ENCODE data around the gene IGSF8. TPM values are rescaled to one million over a fixed set of nuclear protein-coding genes. Genes with fewer than 3 reads are reported as not detected.

The IGSF8 gene
- total RNA-seq, 1 experiment from 2014 or later = 15.8 TPM

- H3K79me2 ChIP-seq (ENCODE audit: low read length) = peaks cover 26% of the 10 kb centered on the region
- peaks cover 35% of the 10 kb centered on the region for H3K4me1 ChIP-seq (ENCODE audit: low read length)
- H3K9me2 ChIP-seq (replicated peaks; ENCODE audit: insufficient read depth, low read length) = no peaks in the 10 kb centered on the region
- H2AFZ ChIP-seq (ENCODE audit: low read length) = no peak overlapping the region
- no peaks in the 10 kb centered on the region for H3K27me3 ChIP-seq (ENCODE audit: low read length)
- no peaks in the 10 kb centered on the region for H3K36me3 ChIP-seq (ENCODE audit: insufficient read depth, low read length)
- H3K4me3 ChIP-seq (ENCODE audit: low read length) = peak overlapping the region; percentile 96
- peak overlapping the region; percentile 82 for H3K4me2 ChIP-seq (ENCODE audit: low read depth, low read length, poor library complexity, severe bottlenecking)
- no peak overlapping the region; the same call in 1 of the 2 replicates for H3K27ac ChIP-seq (ENCODE audit: low read length)
- DNase-seq = peak; percentile 51
- H3K9ac ChIP-seq (ENCODE audit: low read length) = peak overlapping the region; percentile 96
- H3K9me3 ChIP-seq (ENCODE audit: low read length) = no peaks in the 10 kb centered on the region
- 0 out of 2 replicates have a peak, but pooled peaks cover 3% of the 10 kb centered on the region for H4K20me1 ChIP-seq (ENCODE audit: insufficient read depth, low read depth, low read length)
These were observed 1.1 kb downstream of the IGSF8 start for GRCh38 chr1:160097151-160097910.

- Histone ChIP-seq H3K27ac (ENCODE audit: low read length) (peak overlapping the region; percentile 27), H2AFZ (ENCODE audit: low read length) (no peak overlapping the region), H4K20me1 (ENCODE audit: insufficient read depth, low read depth, low read length) (0 out of 2 replicates have a peak, but pooled peaks cover 3% of the 10 kb centered on the region), H3K4me3 (ENCODE audit: low read length) (peak overlapping the region; percentile 96; the same call in 1 of the 2 replicates), H3K36me3 (ENCODE audit: insufficient read depth, low read length) (no peaks in the 10 kb centered on the region), H3K9me2 (replicated peaks; ENCODE audit: insufficient read depth, low read length) (no peaks in the 10 kb centered on the region), H3K9ac (ENCODE audit: low read length) (peak overlapping the region; percentile 96), H3K27me3 (ENCODE audit: low read length) (no peaks in the 10 kb centered on the region), H3K4me1 (ENCODE audit: low read length) (peaks cover 34% of the 10 kb centered on the region), H3K9me3 (ENCODE audit: low read length) (no peaks in the 10 kb centered on the region), H3K79me2 (ENCODE audit: low read length) (peaks cover 26% of the 10 kb centered on the region), H3K4me2 (ENCODE audit: low read depth, low read length, poor library complexity, severe bottlenecking) (peak overlapping the region; percentile 82)
- no peak for DNase-seq
These were observed 1.9 kb downstream of the IGSF8 start for GRCh38 chr1:160096274-160097116.

GRCh38 chr1:160095382-160096105 is 2.9 kb downstream of the IGSF8 start:
- Histone ChIP-seq H3K36me3 (ENCODE audit: insufficient read depth, low read length) (no peaks in the 10 kb centered on the region), H3K9me2 (replicated peaks; ENCODE audit: insufficient read depth, low read length) (no peaks in the 10 kb centered on the region), H4K20me1 (ENCODE audit: insufficient read depth, low read depth, low read length) (0 out of 2 replicates have a peak, but pooled peaks cover 3% of the 10 kb centered on the region), H3K79me2 (ENCODE audit: low read length) (peaks cover 26% of the 10 kb centered on the region), H3K4me3 (ENCODE audit: low read length) (no peak overlapping the region), H2AFZ (ENCODE audit: low read length) (no peak overlapping the region), H3K4me1 (ENCODE audit: low read length) (peaks cover 29% of the 10 kb centered on the region), H3K9me3 (ENCODE audit: low read length) (no peaks in the 10 kb centered on the region), H3K27ac (ENCODE audit: low read length) (no peak overlapping the region), H3K4me2 (ENCODE audit: low read depth, low read length, poor library complexity, severe bottlenecking) (peak overlapping the region; percentile 82), H3K9ac (ENCODE audit: low read length) (peak overlapping the region; percentile 96; the same call in 1 of the 2 replicates), H3K27me3 (ENCODE audit: low read length) (no peaks in the 10 kb centered on the region)
- peak; percentile 43 for DNase-seq

- no peak overlapping the region for H3K4me3 ChIP-seq (ENCODE audit: low read length)
- H3K4me2 ChIP-seq (ENCODE audit: low read depth, low read length, poor library complexity, severe bottlenecking) = no peak overlapping the region
- peaks cover 29% of the 10 kb centered on the region for H3K4me1 ChIP-seq (ENCODE audit: low read length)
- no peak overlapping the region for H3K9ac ChIP-seq (ENCODE audit: low read length)
- 0 out of 2 replicates have a peak, but pooled peaks cover 3% of the 10 kb centered on the region for H4K20me1 ChIP-seq (ENCODE audit: insufficient read depth, low read depth, low read length)
- H3K9me3 ChIP-seq (ENCODE audit: low read length) = no peaks in the 10 kb centered on the region
- DNase-seq = no peak
- H3K27ac ChIP-seq (ENCODE audit: low read length) = no peak overlapping the region
- H3K27me3 ChIP-seq (ENCODE audit: low read length) = no peaks in the 10 kb centered on the region
- H3K79me2 ChIP-seq (ENCODE audit: low read length) = peaks cover 26% of the 10 kb centered on the region
- H3K9me2 ChIP-seq (replicated peaks; ENCODE audit: insufficient read depth, low read length) = no peaks in the 10 kb centered on the region
- H2AFZ ChIP-seq (ENCODE audit: low read length) = no peak overlapping the region
- H3K36me3 ChIP-seq (ENCODE audit: insufficient read depth, low read length) = no peaks in the 10 kb centered on the region
These were observed 3.6 kb downstream of the IGSF8 start for GRCh38 chr1:160094806-160095205.

- Histone ChIP-seq H4K20me1 (ENCODE audit: insufficient read depth, low read depth, low read length) (0 out of 2 replicates have a peak, but pooled peaks cover 3% of the 10 kb centered on the region), H3K36me3 (ENCODE audit: insufficient read depth, low read length) (no peaks in the 10 kb centered on the region), H3K9me2 (replicated peaks; ENCODE audit: insufficient read depth, low read length) (no peaks in the 10 kb centered on the region), H3K79me2 (ENCODE audit: low read length) (peaks cover 26% of the 10 kb centered on the region), H3K9me3 (ENCODE audit: low read length) (no peaks in the 10 kb centered on the region), H3K27ac (ENCODE audit: low read length) (no peak overlapping the region), H2AFZ (ENCODE audit: low read length) (no peak overlapping the region), H3K4me3 (ENCODE audit: low read length) (no peak overlapping the region), H3K27me3 (ENCODE audit: low read length) (no peaks in the 10 kb centered on the region), H3K9ac (ENCODE audit: low read length) (no peak overlapping the region), H3K4me2 (ENCODE audit: low read depth, low read length, poor library complexity, severe bottlenecking) (no peak overlapping the region), H3K4me1 (ENCODE audit: low read length) (peaks cover 26% of the 10 kb centered on the region)
- no peak for DNase-seq
These were observed 4.2 kb downstream of the IGSF8 start for GRCh38 chr1:160094291-160094625.

- H3K27ac ChIP-seq (ENCODE audit: low read length) = no peak overlapping the region
- no peak for DNase-seq
- H3K9me3 ChIP-seq (ENCODE audit: low read length) = no peaks in the 10 kb centered on the region
- H3K4me3 ChIP-seq (ENCODE audit: low read length) = no peak overlapping the region
- H4K20me1 ChIP-seq (ENCODE audit: insufficient read depth, low read depth, low read length) = 0 out of 2 replicates have a peak, but pooled peaks cover 3% of the 10 kb centered on the region
- peaks cover 26% of the 10 kb centered on the region for H3K79me2 ChIP-seq (ENCODE audit: low read length)
- H3K9ac ChIP-seq (ENCODE audit: low read length) = no peak overlapping the region
- no peak overlapping the region for H3K4me2 ChIP-seq (ENCODE audit: low read depth, low read length, poor library complexity, severe bottlenecking)
- H2AFZ ChIP-seq (ENCODE audit: low read length) = no peak overlapping the region
- H3K27me3 ChIP-seq (ENCODE audit: low read length) = no peaks in the 10 kb centered on the region
- no peaks in the 10 kb centered on the region for H3K36me3 ChIP-seq (ENCODE audit: insufficient read depth, low read length)
- no peaks in the 10 kb centered on the region for H3K9me2 ChIP-seq (replicated peaks; ENCODE audit: insufficient read depth, low read length)
- H3K4me1 ChIP-seq (ENCODE audit: low read length) = peaks cover 23% of the 10 kb centered on the region
These were observed 4.7 kb downstream of the IGSF8 start for GRCh38 chr1:160093624-160094290.

- H3K9me3 ChIP-seq (ENCODE audit: low read length) = no peaks in the 10 kb centered on the region
- H2AFZ ChIP-seq (ENCODE audit: low read length) = no peak overlapping the region
- H3K27ac ChIP-seq (ENCODE audit: low read length) = no peak overlapping the region
- H3K4me1 ChIP-seq (ENCODE audit: low read length) = peaks cover 23% of the 10 kb centered on the region
- no peak overlapping the region for H3K4me3 ChIP-seq (ENCODE audit: low read length)
- no peaks in the 10 kb centered on the region for H3K27me3 ChIP-seq (ENCODE audit: low read length)
- H3K79me2 ChIP-seq (ENCODE audit: low read length) = peaks cover 23% of the 10 kb centered on the region
- H4K20me1 ChIP-seq (ENCODE audit: insufficient read depth, low read depth, low read length) = 0 out of 2 replicates have a peak, but pooled peaks cover 3% of the 10 kb centered on the region
- no peak overlapping the region for H3K4me2 ChIP-seq (ENCODE audit: low read depth, low read length, poor library complexity, severe bottlenecking)
- H3K36me3 ChIP-seq (ENCODE audit: insufficient read depth, low read length) = no peaks in the 10 kb centered on the region
- no peak overlapping the region for H3K9ac ChIP-seq (ENCODE audit: low read length)
- no peaks in the 10 kb centered on the region for H3K9me2 ChIP-seq (replicated peaks; ENCODE audit: insufficient read depth, low read length)
- no peak for DNase-seq
These were observed 5.4 kb downstream of the IGSF8 start for GRCh38 chr1:160093069-160093395.
